GM21381 (cell line): ENCODE results near the gene L2HGDH.

ENCODE experiments used
- ATAC-seq: cut with Tn5 transposase; IDR thresholded peaks from one replicate; pipeline ENCODE4 v1.9.1; 2021; ENCODE audit warnings: mild to moderate bottlenecking, moderate library complexity; ENCODE audit not compliant: unreplicated experiment

Gene L2HGDH

GRCh38 chr14:50299585-50299984, 12.4 kb downstream of the L2HGDH start:
- no peak for ATAC-seq

- no peak for ATAC-seq
Observed at GRCh38 chr14:50290306-50290705, 21.7 kb downstream of the L2HGDH start.

- no peak for ATAC-seq
Observed at GRCh38 chr14:50288146-50288545, 23.9 kb downstream of the L2HGDH start.

GRCh38 chr14:50285861-50286260, 26.2 kb downstream of the L2HGDH start:
- ATAC-seq: no peak

- no peak for ATAC-seq
Observed at GRCh38 chr14:50272498-50272897, 39.5 kb downstream of the L2HGDH start.

- no peak for ATAC-seq
Observed at GRCh38 chr14:50270932-50271331, 41.1 kb downstream of the L2HGDH start.

GRCh38 chr14:50265029-50265428, 47.0 kb downstream of the L2HGDH start:
- ATAC-seq: no peak

- ATAC-seq: no peak
Observed at GRCh38 chr14:50263321-50263720, 48.7 kb downstream of the L2HGDH start.

- no peak for ATAC-seq
Observed at GRCh38 chr14:50262865-50263264, 49.2 kb downstream of the L2HGDH start.

- ATAC-seq: no peak
Observed at GRCh38 chr14:50260511-50260910, 51.5 kb downstream of the L2HGDH start.

- no peak for ATAC-seq
Observed at GRCh38 chr14:50260072-50260471, 52.0 kb downstream of the L2HGDH start.

- no peak for ATAC-seq
Observed at GRCh38 chr14:50257732-50258131, 54.3 kb downstream of the L2HGDH start.

GRCh38 chr14:50254248-50254647, 57.8 kb downstream of the L2HGDH start:
- ATAC-seq: no peak

- ATAC-seq: no peak
Observed at GRCh38 chr14:50249136-50249775, 62.8 kb downstream of the L2HGDH start.

- no peak for ATAC-seq
Observed at GRCh38 chr14:50247245-50247644, 64.8 kb downstream of the L2HGDH start.

- ATAC-seq: no peak
Observed at GRCh38 chr14:50242566-50243310, 69.3 kb downstream of the L2HGDH start.

GRCh38 chr14:50242096-50242495, 69.9 kb downstream of the L2HGDH start:
- no peak for ATAC-seq

- ATAC-seq: no peak
Observed at GRCh38 chr14:50237427-50237826, 74.6 kb downstream of the L2HGDH start.

GRCh38 chr14:50233951-50234250, 78.1 kb downstream of the L2HGDH start:
- ATAC-seq: no peak

GRCh38 chr14:50233166-50233950, 78.7 kb downstream of the L2HGDH start:
- no peak for ATAC-seq

- no peak for ATAC-seq
Observed at GRCh38 chr14:50232276-50232642, 79.8 kb downstream of the L2HGDH start.
